ENCODE data around the gene ASXL3. TPM values are rescaled to one million over a fixed set of nuclear protein-coding genes. Genes with fewer than 3 reads are reported as not detected.

Gene ASXL3
- total RNA-seq, 2 donors from 2014 or later, result not detected

DNA sequence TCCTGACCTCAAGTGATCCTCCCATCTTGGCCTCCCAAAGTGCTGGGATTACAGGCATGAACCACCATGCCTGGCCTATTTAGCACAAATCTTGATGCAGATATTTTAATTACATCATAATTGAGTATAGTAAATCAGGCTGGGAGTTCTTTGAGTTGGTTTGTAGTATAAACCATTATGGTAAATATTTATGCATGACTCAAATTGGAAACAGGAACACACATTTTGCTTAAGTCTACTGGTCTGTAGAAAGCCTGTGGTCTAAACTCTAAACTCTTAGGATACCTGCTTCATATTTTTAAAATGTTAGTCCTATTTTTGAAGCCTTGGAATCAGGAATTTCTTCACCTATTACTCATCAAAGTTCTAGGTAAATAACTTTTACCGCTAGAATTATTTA is 16.8 kb downstream of the ASXL3 start:
- Mint-ChIP-seq H3K4me1 (no peaks in the 10 kb centered on the region), H3K27ac (no peak overlapping the region), H3K4me3 (no peak overlapping the region), H3K27me3 (no peaks in the 10 kb centered on the region), H3K36me3 (ENCODE audit: low read depth) (no peaks in the 10 kb centered on the region)
- ATAC-seq, result no peak
- no peak for DNase-seq
- no peaks in the 10 kb centered on the region for H3K9me3 ChIP-seq (ENCODE audit: control insufficient read depth, low read length, poor library complexity, severe bottlenecking)

DNA sequence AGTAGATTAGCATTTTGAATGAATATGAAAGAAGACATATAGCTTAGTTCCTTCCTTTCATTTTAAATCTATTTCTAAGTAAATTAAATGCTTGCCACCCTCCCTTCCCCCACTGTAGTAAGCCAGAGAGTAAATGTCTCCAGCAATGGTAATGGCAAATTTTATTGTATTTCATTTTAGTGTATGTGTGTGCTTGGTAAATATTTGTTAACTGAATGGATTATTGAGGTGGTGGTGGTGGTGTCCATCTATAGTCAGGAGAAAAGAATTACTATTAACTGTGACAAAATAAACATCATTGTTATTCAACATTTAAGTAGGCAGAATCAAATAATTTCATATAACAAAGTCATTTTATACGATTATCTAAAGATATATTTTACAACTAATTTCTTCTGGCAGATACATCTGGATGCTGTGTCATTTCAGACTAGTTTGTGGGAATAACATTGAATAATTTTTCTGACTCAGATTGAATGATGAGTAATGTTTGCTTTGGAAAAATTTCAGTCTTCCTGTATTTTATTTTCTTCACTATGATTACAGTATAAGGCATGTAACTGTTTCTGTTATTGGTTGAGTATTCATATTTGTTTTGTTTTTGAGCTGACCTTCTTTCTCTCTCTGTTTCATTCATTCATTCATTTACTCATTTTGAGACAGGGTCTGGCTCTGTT is 18.3 kb downstream of the ASXL3 start:
- DNase-seq, result no peak
- Mint-ChIP-seq H3K27me3 (no peaks in the 10 kb centered on the region), H3K4me1 (no peaks in the 10 kb centered on the region), H3K4me3 (no peak overlapping the region), H3K27ac (no peak overlapping the region), H3K36me3 (ENCODE audit: low read depth) (no peaks in the 10 kb centered on the region)
- H3K9me3 ChIP-seq (ENCODE audit: control insufficient read depth, low read length, poor library complexity, severe bottlenecking), result no peaks in the 10 kb centered on the region
- ATAC-seq, result no peak

DNA sequence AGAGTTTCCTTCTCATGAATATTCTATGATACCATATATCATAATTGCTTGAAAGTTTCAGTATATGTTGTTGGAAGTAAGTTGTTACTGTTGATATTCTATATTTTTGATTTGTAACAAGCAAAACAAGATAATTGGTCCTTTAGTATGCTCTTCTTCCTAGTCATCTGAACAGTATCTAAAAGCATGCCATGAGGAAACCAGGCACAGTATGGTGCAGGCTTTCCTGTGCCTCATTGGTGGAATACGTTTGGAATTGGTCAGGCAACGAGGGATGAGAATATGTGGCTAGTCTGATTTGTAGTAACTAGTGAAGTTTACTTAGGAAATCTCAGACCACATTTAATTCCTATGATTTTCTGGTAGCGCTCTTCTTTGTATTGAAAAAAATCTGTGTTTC is 22.8 kb downstream of the ASXL3 start:
- Mint-ChIP-seq H3K4me1 (no peaks in the 10 kb centered on the region), H3K4me3 (no peak overlapping the region), H3K27ac (no peak overlapping the region), H3K27me3 (no peaks in the 10 kb centered on the region), H3K36me3 (ENCODE audit: low read depth) (no peaks in the 10 kb centered on the region)
- ATAC-seq (no peak), DNase-seq (no peak)
- no peaks in the 10 kb centered on the region for H3K9me3 ChIP-seq (ENCODE audit: control insufficient read depth, low read length, poor library complexity, severe bottlenecking)

DNA sequence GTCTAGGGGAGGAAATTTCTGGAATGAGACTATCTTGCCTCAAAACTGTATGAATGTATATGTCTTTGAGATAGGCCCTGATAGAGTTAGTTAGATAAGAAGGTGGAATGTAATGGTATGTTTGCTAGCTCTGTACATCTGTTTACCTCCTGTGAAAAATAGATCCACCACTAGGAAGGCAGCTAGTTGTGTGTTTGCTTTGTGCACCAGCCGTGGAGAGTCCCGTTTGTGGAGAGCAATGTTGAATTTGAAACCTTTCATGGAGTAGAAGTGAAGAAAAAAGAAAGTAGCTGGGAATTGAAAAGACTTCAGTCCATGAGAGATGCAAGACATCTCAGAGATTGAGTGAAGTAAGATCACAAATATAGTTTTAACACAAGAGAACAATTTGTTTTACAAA is 25.4 kb downstream of the ASXL3 start:
- H3K4me1 Mint-ChIP-seq, result no peaks in the 10 kb centered on the region
- no peak overlapping the region for H3K27ac Mint-ChIP-seq
- H3K4me3 Mint-ChIP-seq, result no peak overlapping the region
- H3K36me3 Mint-ChIP-seq (ENCODE audit: low read depth), result no peaks in the 10 kb centered on the region
- H3K9me3 ChIP-seq (ENCODE audit: control insufficient read depth, low read length, poor library complexity, severe bottlenecking), result no peaks in the 10 kb centered on the region
- no peak for DNase-seq
- H3K27me3 Mint-ChIP-seq, result no peaks in the 10 kb centered on the region
- no peak for ATAC-seq

DNA sequence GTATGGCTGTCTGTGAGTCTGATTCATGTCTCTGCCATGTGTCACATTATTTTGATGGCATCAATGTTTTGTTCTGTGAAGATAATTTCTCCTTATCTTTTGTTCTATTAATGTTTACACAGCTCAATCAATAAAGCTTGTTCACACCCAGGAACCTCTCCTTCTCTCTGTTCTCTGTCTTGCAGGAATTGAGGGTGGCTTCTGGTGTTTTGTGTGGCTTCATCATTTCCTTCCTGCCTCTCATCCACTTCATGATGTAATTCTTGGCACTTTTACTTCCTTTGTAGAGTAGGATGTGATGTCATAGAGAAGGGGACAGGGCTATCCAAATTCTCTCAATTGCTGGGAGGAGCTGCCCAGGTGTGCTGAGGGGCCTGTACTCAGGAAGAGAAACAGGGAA is 27.2 kb downstream of the ASXL3 start:
- DNase-seq, result no peak
- Mint-ChIP-seq H3K27me3 (no peaks in the 10 kb centered on the region), H3K27ac (no peak overlapping the region), H3K36me3 (ENCODE audit: low read depth) (no peaks in the 10 kb centered on the region), H3K4me1 (no peaks in the 10 kb centered on the region), H3K4me3 (no peak overlapping the region)
- no peak for ATAC-seq
- no peaks in the 10 kb centered on the region for H3K9me3 ChIP-seq (ENCODE audit: control insufficient read depth, low read length, poor library complexity, severe bottlenecking)

DNA sequence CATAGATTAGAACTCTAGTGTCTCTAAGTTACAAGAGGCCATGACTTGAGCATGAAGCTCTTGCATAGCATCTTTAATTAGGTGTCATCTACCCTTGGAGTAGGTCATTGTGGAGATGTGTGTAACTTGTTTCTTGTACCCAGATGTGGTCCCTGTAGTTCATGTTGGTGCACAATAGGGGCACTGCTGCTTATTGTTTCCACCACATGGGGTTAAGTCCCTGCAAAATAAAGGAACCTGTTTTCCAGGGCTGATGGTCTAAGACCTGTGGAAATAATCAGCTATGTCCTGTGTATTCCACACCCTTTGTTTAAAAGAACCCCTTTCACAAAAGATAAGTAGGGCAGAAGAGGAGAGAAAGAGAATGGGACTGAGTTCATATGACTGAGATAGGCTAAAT is 28.6 kb downstream of the ASXL3 start:
- no peaks in the 10 kb centered on the region for H3K9me3 ChIP-seq (ENCODE audit: control insufficient read depth, low read length, poor library complexity, severe bottlenecking)
- Mint-ChIP-seq H3K36me3 (ENCODE audit: low read depth) (no peaks in the 10 kb centered on the region), H3K4me3 (no peak overlapping the region), H3K27me3 (no peaks in the 10 kb centered on the region), H3K4me1 (no peaks in the 10 kb centered on the region), H3K27ac (no peak overlapping the region)
- no peak for ATAC-seq
- DNase-seq, result no peak

DNA sequence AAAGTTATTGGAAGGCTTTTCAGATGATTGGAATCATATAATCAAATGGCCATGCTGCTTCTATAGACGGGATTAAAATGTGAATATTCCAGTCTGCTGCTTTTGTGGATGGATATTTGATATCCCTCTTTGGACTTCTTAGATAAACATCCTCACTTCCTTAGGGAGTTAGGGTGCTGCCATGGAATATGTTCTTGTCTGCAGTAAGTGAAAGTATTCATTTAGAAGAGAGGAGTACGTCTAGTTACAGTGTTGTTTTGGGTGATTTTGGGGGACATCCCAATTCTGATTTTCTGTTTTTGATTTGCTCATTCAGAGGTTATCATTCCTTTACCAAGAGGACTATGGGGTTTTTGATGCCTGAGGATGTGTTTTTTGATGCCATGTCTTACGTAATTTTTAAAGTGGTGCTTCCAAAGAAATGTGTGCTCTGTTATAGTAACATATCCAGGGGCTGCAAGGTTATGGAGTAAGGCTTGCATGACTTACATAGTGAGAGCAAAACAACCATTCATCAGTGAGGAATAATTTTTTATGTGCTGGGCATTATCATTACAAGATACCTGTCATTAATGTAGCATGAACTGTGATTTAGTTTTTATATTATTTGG is 33.6 kb downstream of the ASXL3 start:
- no peaks in the 10 kb centered on the region for H3K9me3 ChIP-seq (ENCODE audit: control insufficient read depth, low read length, poor library complexity, severe bottlenecking)
- H3K4me3 Mint-ChIP-seq, result no peak overlapping the region
- no peaks in the 10 kb centered on the region for H3K36me3 Mint-ChIP-seq (ENCODE audit: low read depth)
- DNase-seq (no peak), ATAC-seq (no peak)
- no peaks in the 10 kb centered on the region for H3K27me3 Mint-ChIP-seq
- no peaks in the 10 kb centered on the region for H3K4me1 Mint-ChIP-seq
- H3K27ac Mint-ChIP-seq, result no peak overlapping the region

DNA sequence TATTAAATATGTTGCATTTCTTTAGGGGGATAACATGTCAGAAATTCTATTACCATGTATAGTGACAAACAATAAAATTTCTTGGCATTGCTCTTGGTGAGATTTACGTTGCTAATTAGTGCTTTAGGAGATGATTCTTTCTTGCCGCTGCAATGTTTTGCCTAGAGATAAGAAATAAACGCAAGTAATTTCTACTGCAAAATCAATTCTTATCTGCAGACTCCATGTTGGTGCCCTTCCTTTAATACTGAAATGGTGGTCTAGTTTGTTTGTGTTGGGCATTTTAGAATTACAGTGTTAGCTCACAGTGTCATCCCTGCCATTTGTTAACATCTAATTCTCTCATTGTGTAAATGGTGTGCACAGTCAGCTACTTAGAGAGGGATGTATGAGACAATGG is 34.6 kb downstream of the ASXL3 start:
- peaks cover under 1% of the 10 kb centered on the region for H3K9me3 ChIP-seq (ENCODE audit: control insufficient read depth, low read length, poor library complexity, severe bottlenecking)
- Mint-ChIP-seq H3K27ac (no peak overlapping the region), H3K36me3 (ENCODE audit: low read depth) (no peaks in the 10 kb centered on the region), H3K4me1 (no peaks in the 10 kb centered on the region), H3K27me3 (no peaks in the 10 kb centered on the region), H3K4me3 (no peak overlapping the region)
- DNase-seq (no peak), ATAC-seq (no peak)

DNA sequence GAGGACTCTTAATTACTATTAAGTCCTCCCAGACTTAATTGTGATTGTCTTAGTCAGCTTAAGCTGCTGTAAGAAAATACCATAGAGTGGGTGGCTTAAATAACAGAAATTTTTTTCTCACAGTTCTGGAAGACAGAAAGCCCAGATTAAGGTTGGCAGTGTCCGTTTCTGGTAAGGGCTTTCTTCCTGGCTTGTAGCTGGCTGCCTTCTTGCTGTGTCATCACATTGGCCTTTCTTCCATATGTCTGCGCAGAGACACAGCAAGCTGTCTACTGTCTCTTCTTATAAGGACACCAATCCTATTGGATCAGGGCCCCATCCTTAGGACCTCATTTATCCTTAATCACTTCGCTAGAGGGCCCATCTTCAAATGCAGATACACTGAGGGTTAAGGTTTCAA is 38.5 kb downstream of the ASXL3 start:
- peaks cover 2% of the 10 kb centered on the region for H3K9me3 ChIP-seq (ENCODE audit: control insufficient read depth, low read length, poor library complexity, severe bottlenecking)
- Mint-ChIP-seq H3K4me1 (no peaks in the 10 kb centered on the region), H3K4me3 (no peak overlapping the region), H3K36me3 (ENCODE audit: low read depth) (no peaks in the 10 kb centered on the region), H3K27ac (no peak overlapping the region), H3K27me3 (no peaks in the 10 kb centered on the region)
- ATAC-seq (no peak), DNase-seq (no peak)

DNA sequence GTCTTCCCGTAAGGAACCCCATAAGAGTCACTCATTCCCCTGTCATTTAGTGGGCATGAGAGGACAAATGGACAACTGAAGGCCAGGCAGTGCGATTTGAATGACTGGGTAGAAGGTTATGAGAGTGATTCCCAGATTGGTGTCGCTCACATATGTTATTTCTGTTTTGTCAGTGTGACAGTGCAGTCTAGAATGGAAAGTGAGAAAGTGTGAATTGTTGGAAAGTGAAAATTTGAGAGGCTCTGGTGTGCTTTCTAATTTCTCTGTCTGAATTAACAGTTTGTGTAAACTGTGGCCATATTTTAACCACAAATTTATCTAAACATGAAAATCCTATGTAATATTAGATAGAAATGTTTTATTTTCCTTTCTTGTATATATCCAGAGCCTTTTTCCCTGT is 49.1 kb downstream of the ASXL3 start:
- no peaks in the 10 kb centered on the region for H3K4me1 Mint-ChIP-seq
- ATAC-seq (no peak), DNase-seq (no peak)
- no peak overlapping the region for H3K4me3 Mint-ChIP-seq
- no peaks in the 10 kb centered on the region for H3K9me3 ChIP-seq (ENCODE audit: control insufficient read depth, low read length, poor library complexity, severe bottlenecking)
- H3K27me3 Mint-ChIP-seq, result no peaks in the 10 kb centered on the region
- no peak overlapping the region for H3K27ac Mint-ChIP-seq
- H3K36me3 Mint-ChIP-seq (ENCODE audit: low read depth), result no peaks in the 10 kb centered on the region

DNA sequence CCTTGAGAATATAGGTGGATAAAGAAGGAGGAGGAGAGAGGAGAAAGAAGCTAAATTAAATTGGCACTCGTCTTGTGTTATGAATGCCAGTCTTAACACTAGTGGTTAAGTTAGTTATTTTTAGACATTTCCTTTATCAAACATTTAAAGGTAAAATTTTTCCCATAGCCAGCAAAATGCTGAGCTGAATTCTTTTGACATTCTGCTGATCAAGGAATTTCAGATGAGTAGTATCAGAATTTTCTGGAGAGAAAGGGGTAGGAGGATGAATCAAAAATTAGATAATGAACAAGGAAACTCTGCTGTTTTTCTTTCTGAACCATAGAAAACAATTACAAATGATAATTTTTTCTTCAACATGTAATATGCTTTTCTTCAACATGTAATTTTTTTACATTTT is 52.5 kb downstream of the ASXL3 start:
- H3K9me3 ChIP-seq (ENCODE audit: control insufficient read depth, low read length, poor library complexity, severe bottlenecking), result no peaks in the 10 kb centered on the region
- DNase-seq, result no peak
- no peaks in the 10 kb centered on the region for H3K27me3 Mint-ChIP-seq
- no peaks in the 10 kb centered on the region for H3K36me3 Mint-ChIP-seq (ENCODE audit: low read depth)
- H3K4me3 Mint-ChIP-seq, result no peak overlapping the region
- H3K27ac Mint-ChIP-seq, result no peak overlapping the region
- H3K4me1 Mint-ChIP-seq, result no peaks in the 10 kb centered on the region
- ATAC-seq, result no peak

DNA sequence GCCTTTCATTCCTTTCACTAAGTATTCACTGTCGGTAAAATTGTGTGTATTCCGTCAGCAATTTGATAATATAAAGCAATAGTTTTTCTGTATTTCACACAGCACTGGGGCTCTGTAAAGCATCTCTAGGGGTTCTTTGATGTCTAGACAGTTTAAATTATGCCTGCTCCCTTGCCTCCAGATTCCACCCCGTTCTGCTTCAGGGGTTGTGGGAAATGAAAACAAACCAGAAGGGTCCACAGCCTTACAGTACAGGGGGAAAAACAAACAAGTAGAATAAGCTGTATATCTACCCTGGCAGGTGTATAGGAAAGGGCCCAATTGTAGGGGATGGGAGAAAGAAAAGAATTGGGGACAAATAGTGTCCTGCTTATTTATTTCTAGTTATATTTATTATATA is 63.1 kb downstream of the ASXL3 start:
- DNase-seq, result no peak
- H3K9me3 ChIP-seq (ENCODE audit: control insufficient read depth, low read length, poor library complexity, severe bottlenecking), result peaks cover 3% of the 10 kb centered on the region
- H3K36me3 Mint-ChIP-seq (ENCODE audit: low read depth), result no peaks in the 10 kb centered on the region
- H3K27me3 Mint-ChIP-seq, result no peaks in the 10 kb centered on the region
- no peak overlapping the region for H3K27ac Mint-ChIP-seq
- no peaks in the 10 kb centered on the region for H3K4me1 Mint-ChIP-seq
- H3K4me3 Mint-ChIP-seq, result no peak overlapping the region
- no peak for ATAC-seq

DNA sequence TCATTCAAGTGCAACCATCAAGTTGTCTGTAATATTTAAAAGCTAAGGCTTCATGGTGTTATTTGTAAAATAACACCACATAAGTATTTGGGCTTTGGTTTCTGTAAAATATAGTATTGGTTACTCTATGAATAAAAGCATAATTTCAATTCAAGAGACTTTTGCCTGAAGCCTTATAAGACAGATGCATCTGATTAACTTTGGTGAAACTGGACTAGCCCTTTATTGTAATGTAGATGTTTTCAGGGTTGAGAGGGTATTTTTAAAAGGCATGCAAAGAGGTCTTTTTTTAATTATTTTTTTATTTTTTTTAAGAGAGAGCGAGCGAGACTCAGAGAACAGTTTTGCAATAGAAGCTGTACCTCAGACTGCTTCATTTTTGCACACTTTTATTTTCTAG is 66.5 kb downstream of the ASXL3 start:
- no peak for ATAC-seq
- Mint-ChIP-seq H3K4me1 (no peaks in the 10 kb centered on the region), H3K27me3 (no peaks in the 10 kb centered on the region), H3K4me3 (no peak overlapping the region), H3K27ac (no peak overlapping the region), H3K36me3 (ENCODE audit: low read depth) (no peaks in the 10 kb centered on the region)
- H3K9me3 ChIP-seq (ENCODE audit: control insufficient read depth, low read length, poor library complexity, severe bottlenecking), result no peaks in the 10 kb centered on the region
- no peak for DNase-seq

DNA sequence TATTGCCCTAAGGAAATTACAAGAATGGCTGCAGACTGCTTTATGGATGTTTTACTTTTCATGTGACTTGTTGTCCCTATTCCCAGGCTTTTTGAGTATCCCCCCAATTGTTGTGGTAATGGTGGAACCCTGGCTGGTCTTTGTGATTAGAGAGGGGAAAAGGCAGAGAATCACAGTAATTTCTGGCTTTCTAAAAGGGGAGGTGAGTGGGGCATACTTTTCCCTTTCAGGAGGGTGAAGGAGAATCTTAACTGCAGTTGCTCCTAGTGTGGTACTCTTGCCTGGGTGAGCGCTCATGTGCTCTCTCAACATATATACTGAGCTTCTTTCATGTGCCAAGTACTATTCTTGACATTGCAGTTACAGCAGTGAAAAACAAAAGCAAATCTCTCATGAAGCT is 69.3 kb downstream of the ASXL3 start:
- Mint-ChIP-seq H3K27me3 (no peaks in the 10 kb centered on the region), H3K36me3 (ENCODE audit: low read depth) (no peaks in the 10 kb centered on the region), H3K4me3 (no peak overlapping the region), H3K4me1 (no peaks in the 10 kb centered on the region), H3K27ac (no peak overlapping the region)
- no peaks in the 10 kb centered on the region for H3K9me3 ChIP-seq (ENCODE audit: control insufficient read depth, low read length, poor library complexity, severe bottlenecking)
- no peak for DNase-seq
- ATAC-seq, result no peak
